Activated CD8-positive, alpha-beta memory T cell treated with anti-CD3 and anti-CD28 coated beads, Interleukin-2, amount 50 U/mL, for 1 hour (primary cell): ENCODE data around the gene DNHD1.

Source experiments
- DNase-seq: peaks from one replicate; pipeline ENCODE4 v3.0.0-alpha.2; 2020; ENCODE audit errors: extremely low read depth

The DNHD1 gene

GRCh38 chr11:6530848-6531247 lies 33.8 kb downstream of the DNHD1 start:
- DNase-seq, result no peak

GRCh38 chr11:6531267-6531752 lies 34.2 kb downstream of the DNHD1 start:
- DNase-seq, result no peak

GRCh38 chr11:6538456-6538855 lies 41.4 kb downstream of the DNHD1 start:
- no peak for DNase-seq

- no peak for DNase-seq
Measured at GRCh38 chr11:6538945-6539344, 41.9 kb downstream of the DNHD1 start.

GRCh38 chr11:6539748-6540268 lies 42.7 kb downstream of the DNHD1 start:
- no peak for DNase-seq

GRCh38 chr11:6541356-6541755 lies 44.3 kb downstream of the DNHD1 start:
- no peak for DNase-seq

- DNase-seq, result no peak
Measured at GRCh38 chr11:6542727-6543126, 45.6 kb downstream of the DNHD1 start.

- no peak for DNase-seq
Measured at GRCh38 chr11:6544921-6545850, 48.1 kb downstream of the DNHD1 start.

GRCh38 chr11:6545917-6546605 lies 49.0 kb downstream of the DNHD1 start:
- no peak for DNase-seq

GRCh38 chr11:6546735-6547134 lies 49.7 kb downstream of the DNHD1 start:
- no peak for DNase-seq

- no peak for DNase-seq
Measured at GRCh38 chr11:6547177-6547576, 50.1 kb downstream of the DNHD1 start.

- DNase-seq, result no peak
Measured at GRCh38 chr11:6548121-6548520, 51.0 kb downstream of the DNHD1 start.

- DNase-seq, result no peak
Measured at GRCh38 chr11:6548641-6549040, 51.6 kb downstream of the DNHD1 start.

GRCh38 chr11:6553634-6554033 lies 56.6 kb downstream of the DNHD1 start:
- DNase-seq, result no peak

- DNase-seq, result no peak
Measured at GRCh38 chr11:6554828-6555706, 58.0 kb downstream of the DNHD1 start.

- DNase-seq, result no peak
Measured at GRCh38 chr11:6556139-6556949, 59.3 kb downstream of the DNHD1 start.

GRCh38 chr11:6557063-6557462 lies 60.0 kb downstream of the DNHD1 start:
- no peak for DNase-seq

GRCh38 chr11:6557761-6558674 lies 60.9 kb downstream of the DNHD1 start:
- no peak for DNase-seq

GRCh38 chr11:6559369-6559768 lies 62.3 kb downstream of the DNHD1 start:
- no peak for DNase-seq

- DNase-seq, result no peak
Measured at GRCh38 chr11:6561288-6561687, 64.2 kb downstream of the DNHD1 start.
